Measurements from ENCODE around the gene PIK3R6. TPM values are rescaled to one million over a fixed set of nuclear protein-coding genes. Genes with fewer than 3 reads are reported as not detected.
A peak's percentile ranks its signal among the peaks of the same experiment; 100 is the strongest.
"Not testable (repeated sequence)": the region's sequence is repeated elsewhere in the genome, so short reads cannot be mapped to it uniquely, and the experiment has no call there.

The PIK3R6 gene
- total and polyA plus RNA-seq, 8 donors: 1.6 to 4.3 (median 2.0) TPM

GRCh38 chr17:8859027-8859803 is 8.3 kb downstream of the PIK3R6 start:
- intact Hi-C loops (cut with DNase I): no loop called here
- Histone ChIP-seq H3K9me3 (no peaks in the 10 kb centered on the region), H3K36me3 (no peaks in the 10 kb centered on the region), H3K4me3 (no peak overlapping the region), H3K27me3 (peaks cover 0 to 26% of the 10 kb centered on the region in 2 donors), H3K27ac (peak overlapping the region in 1 of 2 donors; percentile 70), H3K4me1 (peaks cover 0 to 52% of the 10 kb centered on the region in 2 donors)
- ATAC-seq: peak; percentile 71
- DNase-seq: peak in 1 of 4 donors; percentile 73
- no peak for TF ChIP-seq CTCF (IDR thresholded peaks at IDR 0.05)

GRCh38 chr17:8857919-8858318 is 9.6 kb downstream of the PIK3R6 start:
- H3K4me1 ChIP-seq: peaks cover 0 to 52% of the 10 kb centered on the region in 2 donors
- no peak for DNase-seq
- no peak for ATAC-seq
- TF ChIP-seq CTCF (IDR thresholded peaks at IDR 0.05): no peak
- intact Hi-C loops (cut with DNase I): no loop called here
- H3K4me3 ChIP-seq: no peak overlapping the region
- H3K27me3 ChIP-seq: peaks cover 0 to 34% of the 10 kb centered on the region in 2 donors
- no peaks in the 10 kb centered on the region for H3K9me3 ChIP-seq
- peak overlapping the region in 1 of 2 donors; percentile 70 for H3K27ac ChIP-seq
- H3K36me3 ChIP-seq: no peaks in the 10 kb centered on the region

- intact Hi-C loops (cut with DNase I): no loop called here
- no peak for ATAC-seq
- no peaks in the 10 kb centered on the region for H3K36me3 ChIP-seq
- peaks cover 0 to 39% of the 10 kb centered on the region in 2 donors for H3K27me3 ChIP-seq
- H3K9me3 ChIP-seq: no peaks in the 10 kb centered on the region
- no peak overlapping the region for H3K27ac ChIP-seq
- TF ChIP-seq CTCF (IDR thresholded peaks at IDR 0.05): no peak
- DNase-seq: no peak
- peaks cover 0 to 51% of the 10 kb centered on the region in 2 donors for H3K4me1 ChIP-seq
- no peak overlapping the region for H3K4me3 ChIP-seq
Observed at GRCh38 chr17:8856869-8857575, 10.5 kb downstream of the PIK3R6 start.

GRCh38 chr17:8856205-8856603 is 11.3 kb downstream of the PIK3R6 start:
- DNase-seq; intact Hi-C loops (cut with DNase I); H3K27ac ChIP-seq; H3K9me3 ChIP-seq; H3K4me3 ChIP-seq; ATAC-seq; H3K36me3 ChIP-seq: not testable (repeated sequence)
- H3K27me3 ChIP-seq: peaks cover 0 to 39% of the 10 kb centered on the region in 2 donors
- peaks cover 0 to 43% of the 10 kb centered on the region in 2 donors for H3K4me1 ChIP-seq

GRCh38 chr17:8855477-8856204 is 11.8 kb downstream of the PIK3R6 start:
- intact Hi-C loops (cut with DNase I): no loop called here

More at GRCh38 chr17:8855477-8856204, 11.8 kb downstream of the PIK3R6 start:
- Histone ChIP-seq H3K9me3 (no peaks in the 10 kb centered on the region), H3K27me3 (peaks cover 0 to 39% of the 10 kb centered on the region in 2 donors), H3K4me1 (peaks cover 0 to 37% of the 10 kb centered on the region in 2 donors), H3K4me3 (no peak overlapping the region), H3K27ac (no peak overlapping the region), H3K36me3 (no peaks in the 10 kb centered on the region)
- ATAC-seq (no peak), DNase-seq (no peak)
- no peak for TF ChIP-seq CTCF (IDR thresholded peaks at IDR 0.05)

Data from left lung (tissue), 10 donors.